Urinary bladder (tissue), 4 donors: ENCODE data around the gene PCSK5. TPM values are rescaled to one million over a fixed set of nuclear protein-coding genes. Genes with fewer than 3 reads are reported as not detected.
"Not testable (repeated sequence)": the region's sequence is repeated elsewhere in the genome, so short reads cannot be mapped to it uniquely, and the experiment has no call there.

ENCODE experiments used
- DNase-seq: peaks from one replicate; pipeline ENCODE4 v3.0.0-alpha.2; 2015; ENCODE audit errors: extremely low spot score
- H3K27ac ChIP-seq: one replicate; pipeline ENCODE4 v1.5.1; 2013; ENCODE audit warnings: low read depth, mild to moderate bottlenecking, moderate library complexity
- H3K36me3 ChIP-seq: one replicate; pipeline ENCODE4 v1.6.1; 2013; ENCODE audit warnings: mild to moderate bottlenecking, moderate library complexity; ENCODE audit not compliant: insufficient read depth
- H3K4me1 ChIP-seq: one replicate; pipeline ENCODE4 v1.6.1; 2013; ENCODE audit warnings: mild to moderate bottlenecking, moderate library complexity; ENCODE audit not compliant: insufficient read depth
- H3K4me3 ChIP-seq: one replicate; pipeline ENCODE4 v1.5.1; 2013; ENCODE audit warnings: low read depth, low read length
- WGBS: extraction: QIAGEN DNeasy Blood & Tissue Kit; methylation state at CpG from one replicate; pipeline ENCODE4 v1.1.7; 2013; 5-methylcytosine and 5-hydroxymethylcytosine counted together
- polyA plus RNA-seq: library from polyadenylated mRNA; stranded (reverse); fragments of 200-250 nt; gene quantifications from one replicate; pipeline ENCODE4 v1.2.3, GENCODE V29; 2013
- total RNA-seq: library from RNA; depleted of rRNA; stranded (reverse); fragments of >200 nt; gene quantifications from one replicate; pipeline ENCODE4 v1.2.3, GENCODE V29; 2014
- donor health status: healthy with polysubstance abuse.
- donor health status: healthy.

The PCSK5 gene
- total and polyA plus RNA-seq, 2 donors, result 6.1 to 25.4 TPM

DNA sequence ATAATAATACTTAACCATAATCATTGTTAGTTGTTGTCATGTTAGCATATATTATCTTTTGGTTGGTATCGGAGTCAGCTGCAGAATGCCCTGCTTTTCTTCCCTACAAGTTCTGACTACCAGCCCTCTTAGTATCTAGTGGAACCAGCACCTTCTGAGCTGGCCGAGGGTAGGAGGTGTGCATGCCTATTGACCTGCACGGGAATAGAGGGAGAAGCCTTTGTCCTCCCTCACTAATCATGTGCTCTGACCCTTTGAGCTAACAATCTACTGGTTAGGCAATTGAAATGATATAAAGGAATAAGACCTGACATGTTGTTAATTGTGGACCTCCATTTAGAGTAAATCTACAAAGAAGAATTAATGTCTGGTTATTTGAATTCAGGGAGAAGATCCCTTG is 4.1 kb downstream of the PCSK5 start:
- no peak for DNase-seq
- no peak overlapping the region for H3K27ac ChIP-seq
- H3K4me1 ChIP-seq, result no peaks in the 10 kb centered on the region
- WGBS, result 94% methylated on average over 3 of the region's 3 CpGs
- H3K36me3 ChIP-seq, result no peaks in the 10 kb centered on the region
- no peak overlapping the region for H3K4me3 ChIP-seq

DNA sequence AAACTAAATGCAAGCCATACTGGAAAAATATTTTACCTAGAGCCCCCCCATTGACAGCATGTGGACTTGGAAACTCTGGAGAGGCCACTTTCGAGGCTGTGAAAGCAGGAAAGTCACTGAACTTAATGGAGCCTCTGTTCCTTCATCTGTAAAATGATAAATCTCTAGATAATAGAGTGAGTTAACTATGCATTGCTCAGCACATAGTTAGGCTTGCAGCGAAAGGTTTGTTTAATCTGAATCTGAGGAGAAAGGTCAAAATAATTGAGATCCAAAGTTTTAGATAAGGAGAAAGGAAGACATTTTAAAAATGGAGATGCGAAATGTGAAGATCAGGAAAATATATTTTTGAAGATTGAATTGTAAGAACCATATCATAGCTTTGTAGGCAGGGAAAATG is 4.6 kb downstream of the PCSK5 start:
- Histone ChIP-seq H3K36me3 (no peaks in the 10 kb centered on the region), H3K4me3 (no peak overlapping the region), H3K27ac (no peak overlapping the region), H3K4me1 (no peaks in the 10 kb centered on the region)
- DNase-seq, result no peak
- WGBS, result 89% methylated on average over 3 of the region's 3 CpGs

DNA sequence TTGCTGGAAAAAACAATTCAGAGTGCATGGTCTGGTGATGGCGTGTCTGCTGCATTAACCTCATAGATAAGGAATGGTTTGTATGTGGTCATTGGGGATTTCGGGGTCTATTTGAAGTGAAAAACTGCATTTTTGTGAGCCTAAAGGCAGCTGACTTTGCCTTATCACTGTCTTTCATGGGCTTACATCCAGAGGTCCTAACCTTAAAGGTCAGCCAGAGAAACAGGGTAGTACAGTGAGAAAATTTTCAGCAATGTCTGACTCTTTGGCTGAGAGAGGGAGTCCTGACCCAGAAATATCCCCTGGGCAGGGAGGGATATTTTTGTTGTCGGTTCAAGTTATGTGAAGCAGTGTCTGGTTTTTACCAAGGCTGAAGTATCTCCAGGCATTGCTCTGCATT is 5.7 kb downstream of the PCSK5 start:
- Histone ChIP-seq H3K27ac (no peak overlapping the region), H3K4me3 (no peak overlapping the region), H3K4me1 (no peaks in the 10 kb centered on the region), H3K36me3 (no peaks in the 10 kb centered on the region)
- no peak for DNase-seq
- WGBS, result 65% methylated on average over 3 of the region's 3 CpGs

DNA sequence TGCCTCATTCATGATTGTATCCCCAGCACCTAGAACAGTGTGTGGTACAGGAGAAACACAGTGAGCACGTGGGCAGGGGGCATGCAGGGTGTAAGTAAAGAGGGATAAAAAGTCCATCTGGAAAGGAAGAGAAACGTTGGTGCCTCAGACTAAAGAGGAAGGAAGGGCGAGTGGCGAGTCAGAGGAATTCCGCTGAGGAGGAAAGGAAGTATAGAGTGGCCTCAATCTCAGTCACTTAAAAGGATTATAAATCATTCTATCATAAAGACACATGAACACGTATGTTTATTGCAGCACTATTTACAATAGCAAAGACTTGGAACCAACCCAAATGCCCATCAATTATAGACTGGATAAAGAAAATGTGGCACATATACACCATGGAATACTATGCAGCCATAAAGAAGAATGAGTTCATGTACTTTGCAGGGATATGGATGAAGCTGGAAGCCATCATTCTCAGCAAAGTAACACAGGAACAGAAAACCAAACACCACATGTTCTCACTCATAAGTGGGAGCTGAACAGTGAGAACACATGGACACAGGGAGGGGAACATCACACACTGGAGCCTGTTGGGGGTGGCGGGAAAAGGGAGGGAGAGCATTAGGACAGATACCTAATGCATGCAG is 10.5 kb downstream of the PCSK5 start:
- DNase-seq, H3K4me3 ChIP-seq, H3K27ac ChIP-seq, H3K4me1 ChIP-seq, H3K36me3 ChIP-seq: not testable (repeated sequence)
- WGBS, result 83% methylated on average over 7 of the region's 7 CpGs

DNA sequence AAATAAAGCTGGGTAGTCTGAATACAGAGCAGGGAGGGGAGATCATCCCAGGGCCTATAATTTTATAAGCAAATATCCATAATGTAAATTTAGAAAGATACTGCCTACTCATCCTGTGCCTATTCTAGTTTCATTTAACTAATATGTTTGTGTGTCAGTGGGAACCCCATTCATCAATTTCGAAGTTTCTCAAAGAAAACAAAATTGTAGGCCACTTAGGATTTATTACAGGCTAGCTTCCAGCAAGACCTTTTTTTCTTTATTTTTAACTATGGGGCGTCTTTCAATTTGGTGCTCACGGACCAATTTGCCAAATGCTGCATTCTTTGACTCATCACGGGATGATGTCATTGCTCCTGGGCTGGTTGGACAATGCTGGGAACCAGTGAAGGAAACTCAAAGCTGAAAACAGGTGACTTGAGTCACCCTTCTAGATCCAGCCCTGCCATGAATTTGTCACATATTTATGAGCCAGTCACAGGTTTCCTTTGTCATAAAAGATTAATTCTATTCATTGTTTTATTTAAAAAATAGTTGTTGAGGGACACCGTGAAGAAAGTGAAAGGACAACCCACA is 13.4 kb downstream of the PCSK5 start:
- no peak for DNase-seq
- WGBS, result 76% methylated on average over 5 of the region's 5 CpGs

DNA sequence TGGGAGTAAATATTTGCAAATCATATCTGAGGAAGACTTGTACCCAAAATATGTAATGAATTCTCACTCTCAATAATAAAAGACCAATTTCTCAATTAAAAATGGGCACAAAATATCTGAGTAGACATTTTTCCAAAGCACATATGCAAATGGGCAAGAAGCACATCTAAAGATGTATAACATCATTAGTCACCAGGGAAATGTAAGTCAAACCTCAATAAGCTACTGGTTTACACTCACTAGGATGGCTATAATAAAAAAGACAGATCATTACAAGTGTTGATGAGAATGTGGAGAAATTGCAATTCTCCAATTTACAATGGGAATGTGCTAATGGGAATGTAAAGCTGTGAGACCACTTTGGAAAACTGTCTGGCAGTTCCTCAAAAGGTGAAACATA is 13.9 kb downstream of the PCSK5 start:
- Histone ChIP-seq H3K4me3 (no peak overlapping the region), H3K36me3 (no peaks in the 10 kb centered on the region), H3K27ac (no peak overlapping the region), H3K4me1 (no peaks in the 10 kb centered on the region)
- no peak for DNase-seq

More for the DNA sequence above, 13.4 kb downstream of the PCSK5 start:
- H3K36me3 ChIP-seq, result no peaks in the 10 kb centered on the region
- no peak overlapping the region for H3K4me3 ChIP-seq
- H3K4me1 ChIP-seq, result no peaks in the 10 kb centered on the region
- H3K27ac ChIP-seq, result no peak overlapping the region

DNA sequence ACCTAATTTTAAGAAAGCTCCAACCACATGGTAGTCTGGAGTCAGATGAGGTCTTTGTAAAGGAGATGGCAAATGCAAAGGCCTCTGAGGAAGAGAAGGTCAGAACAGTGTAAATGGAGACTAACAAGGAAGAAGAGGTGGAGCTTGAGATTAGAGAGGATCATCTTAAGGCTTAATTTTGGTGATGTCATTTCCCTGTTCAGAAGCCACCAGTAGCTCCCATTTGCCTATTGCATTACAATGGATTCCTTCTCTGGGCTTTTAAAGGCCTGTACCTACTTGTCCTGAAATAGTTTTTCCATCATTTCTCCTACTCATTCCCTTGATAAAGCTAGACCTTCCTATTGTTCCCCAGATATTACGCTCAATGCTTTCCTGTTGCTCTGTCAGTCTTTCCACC is 16.1 kb downstream of the PCSK5 start:
- WGBS, result 97% methylated on average over 1 of the region's 1 CpG
- no peak for DNase-seq
- Histone ChIP-seq H3K36me3 (no peaks in the 10 kb centered on the region), H3K4me3 (no peak overlapping the region), H3K4me1 (no peaks in the 10 kb centered on the region), H3K27ac (no peak overlapping the region)

DNA sequence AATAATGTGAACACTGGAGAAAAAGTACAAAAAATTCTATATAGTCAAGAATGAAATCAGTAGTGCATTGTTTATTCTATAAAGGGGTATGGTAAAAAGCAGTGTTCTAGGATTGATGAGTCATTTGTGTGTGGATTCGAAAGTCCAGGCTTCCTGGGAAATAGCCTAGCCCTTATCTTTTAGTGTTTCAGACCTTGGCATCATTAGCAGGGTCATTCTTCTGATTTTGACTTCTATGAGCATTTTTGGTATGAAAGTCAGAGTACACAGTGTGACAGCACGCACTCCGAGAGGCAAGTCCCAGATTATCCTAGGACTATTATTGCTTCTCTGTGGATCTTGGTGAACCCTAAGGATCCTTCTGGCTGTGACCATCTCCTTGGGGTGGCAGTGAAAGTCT is 16.9 kb downstream of the PCSK5 start:
- no peaks in the 10 kb centered on the region for H3K4me1 ChIP-seq
- no peak overlapping the region for H3K27ac ChIP-seq
- WGBS, result 58% methylated on average over 3 of the region's 3 CpGs
- H3K36me3 ChIP-seq, result no peaks in the 10 kb centered on the region
- no peak overlapping the region for H3K4me3 ChIP-seq
- DNase-seq, result no peak

DNA sequence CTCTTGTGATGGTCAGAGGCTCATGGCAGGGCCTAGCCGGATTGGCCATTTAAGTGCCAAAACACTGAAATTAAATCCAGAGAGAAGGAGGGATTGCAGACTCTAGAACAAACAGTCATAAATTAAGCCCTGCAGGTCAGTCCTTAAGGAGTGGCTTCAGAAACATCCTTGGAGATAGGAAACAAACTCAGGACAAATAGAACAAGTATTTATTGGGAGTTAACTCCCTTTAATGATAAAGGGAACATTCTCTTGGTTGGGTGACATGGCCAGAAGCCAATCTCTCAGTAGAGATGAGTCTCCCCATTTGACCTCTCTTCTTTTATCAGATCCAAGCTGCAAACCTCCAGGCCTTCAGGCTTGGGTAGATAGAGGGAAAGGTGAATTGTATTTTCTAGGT is 17.4 kb downstream of the PCSK5 start:
- H3K27ac ChIP-seq, result no peak overlapping the region
- H3K36me3 ChIP-seq, result no peaks in the 10 kb centered on the region
- H3K4me3 ChIP-seq, result no peak overlapping the region
- H3K4me1 ChIP-seq, result no peaks in the 10 kb centered on the region
- WGBS, result 42% methylated on average over 1 of the region's 1 CpG
- no peak for DNase-seq

DNA sequence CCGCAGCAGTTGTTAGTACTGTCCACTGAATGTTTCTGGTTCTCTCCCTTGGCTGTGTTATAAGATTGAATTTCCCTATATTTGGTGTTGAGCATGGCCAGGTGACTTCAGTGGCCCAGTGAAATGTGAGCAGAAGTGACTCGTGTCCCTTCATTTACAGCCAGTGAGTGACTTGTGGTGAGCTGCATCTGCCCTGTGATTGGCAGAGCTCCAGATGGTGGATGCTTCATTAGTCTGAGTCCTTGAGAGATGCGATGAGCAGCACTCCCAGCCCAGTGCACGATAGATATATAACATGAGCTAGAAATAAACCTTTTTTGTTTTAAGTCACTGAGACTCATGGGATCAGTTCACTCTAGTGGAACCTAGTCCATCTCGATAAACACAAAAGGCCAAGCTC is 19.3 kb downstream of the PCSK5 start:
- H3K36me3 ChIP-seq, result no peaks in the 10 kb centered on the region
- H3K4me3 ChIP-seq, result no peak overlapping the region
- H3K27ac ChIP-seq, result no peak overlapping the region
- WGBS, result 93% methylated on average over 5 of the region's 5 CpGs
- no peaks in the 10 kb centered on the region for H3K4me1 ChIP-seq
- DNase-seq, result no peak

DNA sequence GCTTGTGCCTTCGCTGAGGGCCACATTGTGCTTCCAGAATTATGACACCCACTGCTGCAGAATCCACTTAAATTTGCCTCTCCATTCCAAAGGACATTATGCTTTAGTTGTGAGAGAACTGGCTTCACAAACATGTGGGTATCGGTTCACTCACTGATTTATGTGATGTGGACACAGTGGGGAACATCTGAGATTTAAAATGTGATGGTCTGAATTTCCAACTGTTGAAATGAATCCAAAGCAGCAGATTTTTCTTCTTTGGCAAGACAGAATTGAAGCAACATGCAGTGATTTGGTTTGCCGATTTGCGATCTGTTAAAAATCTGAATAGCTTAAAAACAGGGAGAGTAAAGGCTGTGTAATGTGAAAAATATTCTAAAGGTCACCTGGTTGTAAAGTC is 20.3 kb downstream of the PCSK5 start:
- peak; percentile 37 for DNase-seq
- WGBS, result 58% methylated on average over 4 of the region's 4 CpGs
- no peaks in the 10 kb centered on the region for H3K4me1 ChIP-seq
- H3K4me3 ChIP-seq, result no peak overlapping the region
- no peak overlapping the region for H3K27ac ChIP-seq
- no peaks in the 10 kb centered on the region for H3K36me3 ChIP-seq

DNA sequence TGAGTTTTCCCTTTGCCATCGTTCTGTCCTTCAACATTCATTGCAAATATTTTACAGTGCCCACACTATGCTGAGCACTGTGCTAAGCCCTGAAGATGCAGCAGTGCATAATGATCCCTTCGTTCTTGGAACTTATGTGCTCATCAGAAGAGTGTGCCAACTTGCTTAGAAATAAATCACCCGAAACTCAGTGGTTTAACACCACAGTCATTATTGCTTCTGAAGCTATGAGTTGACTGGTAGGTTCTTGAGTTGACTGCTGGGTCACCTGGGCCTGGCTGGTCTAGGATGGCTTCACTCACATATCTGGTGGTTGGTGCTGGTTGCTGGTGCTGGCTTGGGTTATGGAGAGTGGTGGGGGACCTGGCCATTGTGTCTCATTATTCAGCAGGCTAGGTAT is 20.9 kb downstream of the PCSK5 start:
- no peaks in the 10 kb centered on the region for H3K4me1 ChIP-seq
- no peak overlapping the region for H3K4me3 ChIP-seq
- H3K36me3 ChIP-seq, result no peaks in the 10 kb centered on the region
- no peak for DNase-seq
- no peak overlapping the region for H3K27ac ChIP-seq
- WGBS, result 90% methylated on average over 3 of the region's 3 CpGs

DNA sequence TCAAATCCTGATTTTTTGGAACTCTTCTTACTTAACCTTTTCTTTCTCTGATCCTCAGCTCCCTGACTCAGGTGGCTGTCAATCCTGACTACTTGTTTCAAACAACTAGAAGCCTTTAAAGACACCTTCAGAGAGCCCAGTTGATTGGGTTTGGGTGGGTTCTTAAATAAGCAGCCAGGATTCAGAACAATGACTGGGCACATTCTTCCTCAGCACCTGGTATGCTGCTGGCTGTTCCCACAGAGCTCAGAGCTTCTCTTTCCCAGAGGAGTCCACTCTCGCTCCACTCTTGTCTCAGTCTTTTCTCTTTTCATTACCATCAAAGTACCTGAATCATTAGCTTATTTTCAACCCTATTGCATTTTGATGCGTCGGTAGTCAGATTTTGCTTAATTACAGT is 22.5 kb downstream of the PCSK5 start:
- no peaks in the 10 kb centered on the region for H3K36me3 ChIP-seq
- 96% methylated on average over 3 of the region's 3 CpGs for WGBS
- H3K4me3 ChIP-seq, result no peak overlapping the region
- DNase-seq, result no peak
- no peak overlapping the region for H3K27ac ChIP-seq
- no peaks in the 10 kb centered on the region for H3K4me1 ChIP-seq

DNA sequence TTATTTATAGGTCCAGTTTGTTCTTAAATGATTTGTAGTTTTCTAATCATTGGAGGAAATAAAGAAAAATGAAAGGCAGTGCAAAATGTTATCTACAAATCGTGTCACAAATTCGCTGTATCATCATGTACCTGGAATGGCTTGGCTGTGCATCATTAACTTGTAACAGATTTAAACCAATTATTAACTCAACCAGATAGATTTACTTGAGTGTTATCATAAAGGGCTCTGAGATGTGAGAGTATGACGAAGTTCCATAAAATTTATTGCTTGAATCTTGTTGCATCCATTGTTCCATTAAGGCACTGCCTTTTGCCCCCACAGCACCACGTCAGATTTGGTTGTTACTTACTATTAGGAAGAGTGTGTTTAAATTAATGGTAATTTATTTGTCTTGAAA is 23.5 kb downstream of the PCSK5 start:
- Histone ChIP-seq H3K4me3 (no peak overlapping the region), H3K36me3 (no peaks in the 10 kb centered on the region), H3K27ac (no peak overlapping the region), H3K4me1 (no peaks in the 10 kb centered on the region)
- 95% methylated on average over 4 of the region's 4 CpGs for WGBS
- no peak for DNase-seq
